Activated T-cell treated with anti-CD3 and anti-CD28 coated beads, Interleukin-2, amount 50 U/mL, for 4 hours (primary cell): ENCODE results near the gene LILRB5. TPM values are rescaled to one million over a fixed set of nuclear protein-coding genes. Genes with fewer than 3 reads are reported as not detected.
"Not testable (repeated sequence)": the region's sequence is repeated elsewhere in the genome, so short reads cannot be mapped to it uniquely, and the experiment has no call there.

Experiments used
- ATAC-seq, 2 donors: fragments of 200-7000 bp; cut with Tn5 transposase; one replicate each; pipeline ENCODE4 v1.10.0; 2021
- DNase-seq: peaks from one replicate; pipeline ENCODE4 v3.0.0-alpha.2; 2020
- H3K27me3 Mint-ChIP-seq: one replicate; pipeline ENCODE4 v1.8.0; 2021; ENCODE audit warnings: low read depth, mixed read lengths
- H3K36me3 Mint-ChIP-seq: one replicate; pipeline ENCODE4 v1.8.0; 2022; ENCODE audit warnings: mixed read lengths; ENCODE audit not compliant: insufficient read depth
- H3K4me1 Mint-ChIP-seq: one replicate; pipeline ENCODE4 v1.8.0; 2021; ENCODE audit warnings: low read depth, mixed read lengths
- H3K4me3 Mint-ChIP-seq: one replicate; pipeline ENCODE4 v1.8.0; 2021; ENCODE audit warnings: mild to moderate bottlenecking, moderate library complexity, mixed read lengths
- H3K9me3 Mint-ChIP-seq: one replicate; pipeline ENCODE4 v1.8.0; 2021; ENCODE audit warnings: mixed read lengths
- total RNA-seq, 3 donors: library from RNA; stranded (reverse); gene quantifications; one replicate each; pipeline ENCODE4 v1.2.1, GENCODE V29; 2021

The LILRB5 gene
- total RNA-seq, 3 donors from 2014 or later: not detected

DNA sequence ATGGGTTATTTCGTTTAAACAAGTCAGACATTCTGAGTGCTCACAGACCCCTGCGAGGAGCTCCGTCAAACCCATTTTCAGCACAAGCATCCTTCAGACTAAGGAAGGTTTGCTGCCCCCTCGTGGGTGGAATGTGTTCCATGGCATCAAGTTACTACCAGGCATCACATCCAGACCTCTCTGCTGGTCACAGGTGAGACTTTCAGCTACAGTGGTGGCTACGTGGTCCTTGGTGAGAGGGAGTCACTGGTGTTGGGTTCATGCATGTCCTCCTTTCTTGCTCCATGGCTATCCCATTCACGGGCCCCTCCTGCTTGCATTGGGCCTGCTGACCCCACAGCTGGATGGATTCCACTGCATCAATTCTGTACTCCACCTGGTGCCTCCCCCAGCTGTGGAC is 9.1 kb upstream of the LILRB5 start:
- DNase-seq (peak; percentile 55), ATAC-seq (peak; percentile 65 to 71)
- H3K4me3 Mint-ChIP-seq: no peak overlapping the region
- peaks cover 15% of the 10 kb centered on the region for H3K27me3 Mint-ChIP-seq
- no peaks in the 10 kb centered on the region for H3K36me3 Mint-ChIP-seq
- H3K9me3 Mint-ChIP-seq: no peaks in the 10 kb centered on the region
- no peaks in the 10 kb centered on the region for H3K4me1 Mint-ChIP-seq

DNA sequence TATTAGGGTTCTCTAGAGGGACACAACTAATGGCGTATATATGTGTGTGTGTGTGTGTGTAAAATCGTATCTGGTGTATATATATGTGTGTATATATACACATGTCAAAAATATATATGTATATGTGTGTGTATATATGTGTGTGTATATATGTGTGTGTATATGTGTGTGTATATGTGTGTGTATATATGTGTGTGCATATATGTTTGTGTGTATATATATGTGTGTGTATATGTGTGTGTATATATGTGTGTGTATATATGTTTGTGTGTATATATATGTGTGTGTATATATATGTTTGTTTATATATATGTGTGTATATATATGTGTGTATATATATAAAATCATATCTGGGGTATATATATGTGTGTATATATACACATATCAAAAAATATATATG is 5.4 kb upstream of the LILRB5 start:
- ATAC-seq (no peak), DNase-seq (no peak)
- peaks cover 4% of the 10 kb centered on the region for H3K27me3 Mint-ChIP-seq
- no peaks in the 10 kb centered on the region for H3K36me3 Mint-ChIP-seq
- H3K9me3 Mint-ChIP-seq: no peaks in the 10 kb centered on the region
- H3K4me1 Mint-ChIP-seq: no peaks in the 10 kb centered on the region
- H3K4me3 Mint-ChIP-seq: no peak overlapping the region

DNA sequence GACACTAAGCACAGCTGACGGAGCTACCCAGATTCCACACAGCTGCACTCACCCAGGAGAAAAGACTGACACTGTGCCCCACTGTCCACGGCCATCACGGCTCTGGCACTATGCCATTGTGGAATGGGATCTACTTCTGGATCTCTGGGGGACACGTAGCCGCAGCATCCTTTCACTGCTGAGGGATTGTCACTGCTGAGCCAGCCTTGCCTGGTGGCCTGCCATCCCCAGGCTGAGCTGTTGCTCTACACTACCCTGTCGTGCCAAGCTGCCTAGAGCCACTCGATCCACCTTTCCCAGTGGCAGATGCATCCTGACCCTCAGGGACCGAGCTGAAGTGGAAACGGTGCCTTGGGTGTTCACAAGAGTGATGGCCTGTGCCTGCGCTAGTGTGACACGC is 5.0 kb upstream of the LILRB5 start:
- Mint-ChIP-seq H3K36me3 (no peaks in the 10 kb centered on the region), H3K9me3 (no peaks in the 10 kb centered on the region), H3K4me3 (no peak overlapping the region), H3K4me1 (no peaks in the 10 kb centered on the region), H3K27me3 (peaks cover 5% of the 10 kb centered on the region)
- ATAC-seq: no peak
- no peak for DNase-seq

DNA sequence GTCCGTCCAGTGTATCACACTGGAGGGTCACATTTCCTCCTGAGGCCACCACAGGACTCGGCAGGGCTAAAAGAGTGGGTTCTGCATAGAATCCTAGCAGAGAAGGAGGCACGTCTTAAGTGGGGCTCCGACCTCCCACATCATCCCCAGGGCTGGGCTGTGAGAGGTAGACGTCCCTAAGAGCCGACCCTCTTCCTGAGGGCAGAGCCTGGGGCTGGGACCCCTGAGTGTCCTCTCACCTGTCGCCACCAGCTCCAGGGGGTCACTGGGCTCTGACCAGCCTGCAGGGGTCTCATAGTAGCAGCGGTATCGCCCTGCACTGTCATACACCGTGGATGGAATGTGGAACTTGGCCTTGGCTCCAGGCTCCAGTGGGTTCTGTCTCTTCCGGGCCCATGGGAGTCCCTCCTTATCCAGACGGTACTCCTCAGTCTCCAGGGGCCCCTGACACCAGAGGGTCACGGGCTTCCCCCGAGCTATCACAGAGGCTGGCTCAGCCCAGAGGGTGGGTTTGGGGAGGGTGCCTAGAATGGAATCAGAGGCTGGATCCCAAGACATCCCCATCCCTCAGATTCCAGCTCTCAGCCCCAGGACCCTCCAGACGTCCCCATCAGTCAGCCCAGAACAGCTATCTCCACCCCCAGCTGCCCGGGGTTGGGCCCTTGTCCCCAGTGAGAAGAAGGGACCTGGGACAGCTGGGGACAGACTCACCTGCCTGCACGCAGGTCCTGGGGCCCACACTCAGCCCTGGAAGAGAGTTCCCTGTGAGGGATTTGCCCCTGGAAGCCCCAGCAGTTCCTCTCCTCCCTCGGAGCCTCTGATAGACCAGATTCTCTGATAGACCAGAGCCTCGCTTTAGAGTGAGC is 590 bp downstream of the LILRB5 start:
- no peak for ATAC-seq
- no peaks in the 10 kb centered on the region for H3K9me3 Mint-ChIP-seq
- peaks cover 10% of the 10 kb centered on the region for H3K27me3 Mint-ChIP-seq
- H3K4me3 Mint-ChIP-seq: no peak overlapping the region
- H3K36me3 Mint-ChIP-seq: no peaks in the 10 kb centered on the region
- H3K4me1 Mint-ChIP-seq: no peaks in the 10 kb centered on the region
- no peak for DNase-seq

DNA sequence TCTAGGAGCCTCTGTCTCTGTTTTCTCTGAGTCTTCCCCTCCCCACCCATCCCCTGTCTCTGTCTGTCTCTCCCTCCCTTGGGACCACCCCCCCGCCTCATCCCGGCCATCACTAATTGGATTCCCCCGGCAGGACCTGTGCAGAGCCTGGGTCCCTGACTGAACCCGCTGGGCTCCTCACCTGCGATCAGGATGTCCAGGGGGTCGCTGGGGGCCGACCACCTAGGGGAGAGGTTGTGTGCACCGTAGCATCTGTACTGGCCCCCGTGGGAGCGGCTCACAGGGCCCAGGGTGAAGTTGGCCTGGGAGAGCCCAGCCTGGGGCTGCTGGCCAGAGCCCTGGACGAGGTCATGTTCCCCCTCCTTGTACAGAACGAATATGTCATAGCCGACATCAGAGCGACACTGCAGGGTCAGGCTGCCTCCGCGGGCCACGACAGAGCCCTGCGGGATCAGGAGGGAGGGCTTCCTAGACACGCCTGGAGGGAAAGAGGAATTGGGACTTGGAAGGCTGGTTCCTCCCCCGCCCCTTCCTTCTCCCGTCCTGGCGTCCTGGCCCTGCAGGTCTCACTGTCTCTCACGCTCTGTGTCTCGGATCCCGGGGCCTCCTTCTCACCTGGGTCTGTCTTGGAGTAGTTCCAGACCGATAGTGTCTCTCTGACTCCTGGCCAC is 1.8 kb downstream of the LILRB5 start:
- H3K36me3 Mint-ChIP-seq: no peaks in the 10 kb centered on the region
- H3K27me3 Mint-ChIP-seq: peaks cover 10% of the 10 kb centered on the region
- H3K9me3 Mint-ChIP-seq: no peaks in the 10 kb centered on the region
- no peak for DNase-seq
- no peak overlapping the region for H3K4me3 Mint-ChIP-seq
- H3K4me1 Mint-ChIP-seq: no peaks in the 10 kb centered on the region
- no peak for ATAC-seq

DNA sequence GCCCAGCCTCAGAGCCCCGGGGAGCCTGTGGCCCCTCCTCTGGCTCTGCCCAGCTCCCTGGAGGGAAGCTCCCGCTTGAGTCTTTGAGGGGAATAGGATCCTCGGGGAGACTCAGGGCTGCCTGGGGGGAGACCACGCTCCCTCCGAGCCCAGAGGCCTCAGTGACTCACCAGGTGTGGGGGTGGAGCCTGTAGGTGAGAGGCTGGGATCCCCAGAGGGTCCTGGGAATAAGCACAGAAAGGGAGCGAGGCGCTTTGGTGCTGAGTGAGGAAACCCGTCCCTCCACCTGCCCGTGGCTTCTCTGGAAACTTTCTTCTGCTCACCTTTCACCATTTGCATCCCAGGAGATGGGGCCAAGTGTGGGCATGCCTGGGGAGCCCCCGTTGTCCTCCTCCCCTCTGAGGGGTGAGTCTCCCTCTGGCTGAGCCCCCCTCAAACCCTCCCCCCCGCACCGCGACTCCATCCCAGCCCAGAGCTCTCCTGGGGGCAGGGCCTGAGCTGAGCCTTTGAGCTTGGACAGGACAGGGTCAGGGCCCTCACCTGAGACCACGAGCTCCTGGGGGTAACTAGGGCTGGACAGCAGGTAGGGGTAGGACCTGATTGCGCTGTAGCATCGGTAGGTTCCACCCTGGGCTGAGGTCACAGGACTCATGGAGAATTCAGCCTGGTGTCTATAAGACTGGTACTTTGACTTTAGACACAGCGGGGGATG is 2.7 kb downstream of the LILRB5 start:
- H3K9me3 Mint-ChIP-seq: no peaks in the 10 kb centered on the region
- H3K27me3 Mint-ChIP-seq: peaks cover 13% of the 10 kb centered on the region
- no peaks in the 10 kb centered on the region for H3K36me3 Mint-ChIP-seq
- H3K4me1 Mint-ChIP-seq: no peaks in the 10 kb centered on the region
- H3K4me3 Mint-ChIP-seq: no peak overlapping the region
- DNase-seq (no peak), ATAC-seq (no peak)

DNA sequence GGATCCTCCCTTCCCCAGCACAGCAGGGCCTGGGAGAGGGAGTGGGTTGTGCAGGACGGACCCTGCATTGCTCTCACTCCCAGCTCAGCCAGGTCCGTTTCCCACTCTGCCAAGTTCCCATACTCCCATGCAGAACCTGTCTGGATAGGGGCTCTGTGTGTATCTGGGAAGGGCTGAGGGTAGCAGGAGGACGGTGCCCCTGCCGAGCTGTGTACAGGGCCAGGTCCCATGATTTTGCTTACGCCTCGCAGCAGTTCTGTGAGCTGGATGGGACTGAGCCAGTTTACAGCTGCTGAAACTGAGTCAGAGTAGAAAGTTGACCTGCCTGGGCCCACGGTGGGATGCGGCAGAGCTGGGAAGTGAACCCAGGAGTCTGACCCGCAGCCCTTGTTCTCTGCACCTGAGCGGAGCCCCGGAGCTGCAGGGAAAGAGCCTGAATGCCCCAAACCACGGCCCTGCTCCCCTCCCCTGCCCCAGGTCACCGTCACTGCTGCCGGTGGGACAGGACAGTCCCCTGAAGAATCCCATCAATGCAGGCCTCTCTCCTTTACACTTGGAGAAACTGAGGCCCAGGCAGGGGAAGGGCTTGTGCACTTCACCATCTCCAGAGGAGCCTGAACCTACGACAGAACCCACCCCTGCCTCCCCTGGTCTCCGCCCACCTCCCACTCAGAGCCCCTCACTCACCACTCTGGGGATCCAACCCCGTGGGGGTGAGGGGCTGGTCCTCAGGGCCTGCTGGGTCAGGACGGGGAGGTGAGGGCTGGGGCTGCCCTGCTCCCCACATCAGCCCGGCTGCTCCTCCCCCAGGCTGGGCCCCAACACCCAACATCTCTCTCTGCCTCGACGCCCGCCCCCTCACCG is 3.5 kb downstream of the LILRB5 start:
- Mint-ChIP-seq H3K36me3 (no peaks in the 10 kb centered on the region), H3K9me3 (no peaks in the 10 kb centered on the region), H3K4me3 (no peak overlapping the region), H3K27me3 (peaks cover 13% of the 10 kb centered on the region), H3K4me1 (no peaks in the 10 kb centered on the region)
- DNase-seq (no peak), ATAC-seq (no peak)

DNA sequence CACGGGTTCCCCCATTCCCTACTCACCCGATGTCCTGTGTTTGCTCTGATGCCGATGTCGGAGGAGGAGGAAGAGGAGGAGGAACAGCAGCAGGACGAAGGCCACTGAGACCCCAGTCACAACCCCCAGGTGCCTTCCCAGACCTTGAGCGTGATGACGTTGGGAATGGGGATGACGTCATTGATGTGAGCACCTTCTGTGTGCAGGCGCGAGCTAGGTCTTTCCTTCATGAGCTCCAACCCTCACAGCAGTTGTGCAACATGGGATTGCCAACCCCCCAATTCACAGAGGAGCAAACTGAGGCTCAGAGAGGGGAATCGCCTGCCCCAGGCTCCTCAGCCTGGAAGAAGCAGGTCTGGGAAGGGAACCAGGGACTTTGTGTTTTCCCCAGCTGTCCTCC is 4.2 kb downstream of the LILRB5 start:
- peaks cover 13% of the 10 kb centered on the region for H3K27me3 Mint-ChIP-seq
- no peak for ATAC-seq

DNA sequence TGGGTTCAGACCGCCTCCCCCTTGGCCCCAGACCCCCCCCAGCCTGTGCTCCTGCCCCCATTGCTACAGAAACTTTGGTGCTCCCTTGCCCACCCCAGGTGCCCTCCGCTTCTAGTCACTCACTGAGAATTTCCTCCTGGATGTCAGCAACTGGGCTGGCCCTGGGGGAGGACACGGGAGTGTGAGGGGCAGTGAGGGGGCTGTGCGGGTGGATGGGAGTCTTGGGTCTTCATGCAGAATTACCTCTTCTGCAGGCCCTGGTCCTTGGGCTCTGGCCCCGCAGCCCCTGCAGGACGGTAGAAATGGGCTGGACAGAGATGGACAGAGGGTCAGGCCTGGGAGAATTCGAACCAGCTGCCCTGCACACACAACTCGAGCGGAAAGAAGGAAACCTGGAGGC is 4.8 kb downstream of the LILRB5 start:
- Mint-ChIP-seq H3K4me3 (no peak overlapping the region), H3K36me3 (no peaks in the 10 kb centered on the region), H3K9me3 (no peaks in the 10 kb centered on the region), H3K4me1 (peaks cover 11% of the 10 kb centered on the region), H3K27me3 (peaks cover 9% of the 10 kb centered on the region)
- DNase-seq: no peak
- no peak for ATAC-seq

More for the DNA sequence above, 4.2 kb downstream of the LILRB5 start:
- H3K9me3 Mint-ChIP-seq: no peaks in the 10 kb centered on the region
- peaks cover 7% of the 10 kb centered on the region for H3K4me1 Mint-ChIP-seq
- no peaks in the 10 kb centered on the region for H3K36me3 Mint-ChIP-seq
- DNase-seq: no peak
- H3K4me3 Mint-ChIP-seq: no peak overlapping the region

DNA sequence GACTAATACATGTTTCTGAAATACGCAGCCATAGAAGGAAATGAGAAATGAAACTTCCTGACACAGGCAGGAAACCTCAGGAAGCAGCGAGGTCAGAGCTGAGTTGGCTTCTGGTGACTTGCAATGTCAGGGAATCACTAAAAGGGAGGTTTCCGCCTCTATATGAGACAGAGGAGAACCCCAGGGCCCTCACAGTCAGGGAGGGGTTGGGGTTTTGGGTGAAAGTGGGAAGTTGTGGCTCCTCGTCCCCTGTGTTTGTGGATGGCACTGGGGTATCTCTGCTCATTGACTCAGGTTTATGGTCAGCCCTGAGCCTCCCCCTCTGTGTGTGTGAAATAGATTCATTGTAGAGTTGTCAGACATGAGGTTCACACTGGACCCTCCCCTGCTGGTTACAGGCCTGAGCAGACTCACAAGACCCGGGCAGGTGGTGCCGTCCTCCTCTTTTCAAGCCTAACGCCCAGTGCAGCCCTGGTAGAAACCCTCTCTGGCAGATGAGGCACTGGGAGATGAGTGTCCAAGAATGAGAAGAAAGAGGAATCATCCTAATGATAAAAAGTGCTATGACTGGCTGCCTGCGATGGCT is 9.0 kb downstream of the LILRB5 start:
- H3K4me3 Mint-ChIP-seq: peak overlapping the region; percentile 1
- H3K36me3 Mint-ChIP-seq: no peaks in the 10 kb centered on the region
- H3K9me3 Mint-ChIP-seq: no peaks in the 10 kb centered on the region
- peak; percentile 94 to 95 for ATAC-seq
- H3K4me1 Mint-ChIP-seq: peaks cover 14% of the 10 kb centered on the region
- no peak for DNase-seq
- H3K27me3 Mint-ChIP-seq: peaks cover 12% of the 10 kb centered on the region

DNA sequence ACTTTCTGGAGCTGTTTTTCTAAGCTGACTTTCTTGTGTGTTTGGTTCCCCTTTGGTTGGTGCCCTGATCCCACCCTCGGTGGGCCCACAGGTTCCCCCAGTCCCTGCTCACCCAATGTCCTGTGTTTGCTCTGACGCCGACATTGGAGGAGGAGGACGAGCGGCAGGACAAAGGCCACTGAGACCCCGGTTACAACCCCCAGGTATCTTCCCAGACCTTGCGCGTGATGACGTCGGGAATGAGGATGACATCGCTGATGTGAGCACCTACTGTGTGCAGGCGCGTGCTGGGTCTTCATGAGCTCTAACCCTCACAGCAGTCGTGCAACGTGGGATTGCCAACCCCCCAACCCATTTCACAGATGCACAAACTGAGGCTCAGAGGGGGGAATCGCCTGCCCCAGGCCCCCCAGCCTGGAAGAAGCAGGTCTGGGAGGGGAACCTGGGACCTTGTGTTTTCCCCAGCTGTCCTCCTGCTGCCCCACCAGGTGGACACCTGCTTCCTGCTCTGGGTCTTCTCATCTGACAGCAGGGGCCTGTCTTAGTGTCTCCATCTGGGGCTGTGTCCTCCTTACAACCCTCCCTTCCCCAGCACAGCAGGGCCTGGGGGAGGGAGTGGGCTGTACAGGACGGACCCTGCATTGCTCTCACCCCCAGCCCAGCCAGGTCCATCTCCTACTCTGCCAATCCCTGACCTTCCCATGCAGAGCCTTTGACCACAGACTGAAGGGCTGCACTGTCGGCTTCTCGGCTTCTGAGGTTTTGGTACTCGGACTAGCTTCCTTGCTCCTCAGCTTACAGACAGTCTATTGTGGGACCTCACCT is 9.8 kb downstream of the LILRB5 start:
- Mint-ChIP-seq H3K27me3 (peaks cover 13% of the 10 kb centered on the region), H3K4me1 (peaks cover 16% of the 10 kb centered on the region), H3K4me3 (peak overlapping the region; percentile 1), H3K9me3 (no peaks in the 10 kb centered on the region), H3K36me3 (no peaks in the 10 kb centered on the region)
- no peak for DNase-seq
- peak in 1 of 2 donors; percentile 10 for ATAC-seq

DNA sequence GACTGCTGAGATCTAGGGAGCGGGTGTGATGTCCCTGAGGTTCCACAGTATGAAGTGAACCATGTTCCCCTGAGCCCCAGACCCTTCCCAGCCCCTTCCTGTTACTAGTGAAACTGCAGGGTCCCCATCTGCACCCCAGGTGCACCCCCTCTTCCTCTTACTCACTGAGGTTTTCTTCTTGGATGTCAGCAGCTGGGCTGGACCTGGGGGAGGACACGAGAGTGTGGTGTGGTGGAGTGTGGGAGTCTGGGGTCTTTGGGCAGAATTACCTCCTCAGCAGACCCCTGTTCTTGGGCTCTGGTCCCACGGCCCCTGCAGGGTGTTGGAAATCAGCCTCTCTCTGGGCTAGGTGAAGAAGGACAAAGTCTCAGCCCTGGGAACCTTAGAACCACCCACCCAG is 11.1 kb downstream of the LILRB5 start:
- peaks cover 13% of the 10 kb centered on the region for H3K27me3 Mint-ChIP-seq
- DNase-seq (no peak), ATAC-seq (no peak)
- H3K9me3 Mint-ChIP-seq: no peaks in the 10 kb centered on the region
- H3K4me1 Mint-ChIP-seq: peaks cover 16% of the 10 kb centered on the region
- H3K36me3 Mint-ChIP-seq: no peaks in the 10 kb centered on the region
- H3K4me3 Mint-ChIP-seq: no peak overlapping the region

DNA sequence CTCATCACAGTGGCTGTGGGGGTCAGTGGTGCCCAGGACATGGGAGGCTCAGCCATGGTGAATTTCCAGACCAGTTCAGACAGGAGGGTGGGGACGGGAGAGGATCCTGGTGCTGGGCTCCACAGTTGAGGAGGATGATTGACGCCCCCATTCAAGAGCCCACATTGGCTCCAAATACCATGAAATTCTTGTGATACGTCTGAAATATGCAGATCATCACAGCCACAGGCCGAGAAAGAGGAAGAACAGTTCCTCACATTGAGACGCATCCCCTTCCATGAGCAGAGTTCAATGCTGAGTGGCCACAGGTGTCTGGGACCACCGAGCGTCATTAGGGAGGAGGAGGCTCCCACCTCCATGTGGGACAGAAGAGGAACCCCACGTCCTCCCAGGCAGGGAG is 13.3 kb downstream of the LILRB5 start:
- DNase-seq, ATAC-seq, H3K4me3 Mint-ChIP-seq, H3K9me3 Mint-ChIP-seq, H3K36me3 Mint-ChIP-seq: not testable (repeated sequence)
- Mint-ChIP-seq H3K4me1 (peaks cover 16% of the 10 kb centered on the region), H3K27me3 (peaks cover 14% of the 10 kb centered on the region)
